Endothelial cell of hepatic sinusoid (primary cell): Measurements from ENCODE around the gene SFXN2.

Source experiments
- in situ Hi-C: cut with HindIII; loops from 2 replicates; pipeline ENCODE4 v1.10.0; 2017; ENCODE audit warnings: low sequenced_read_pairs

The SFXN2 gene, protein sequence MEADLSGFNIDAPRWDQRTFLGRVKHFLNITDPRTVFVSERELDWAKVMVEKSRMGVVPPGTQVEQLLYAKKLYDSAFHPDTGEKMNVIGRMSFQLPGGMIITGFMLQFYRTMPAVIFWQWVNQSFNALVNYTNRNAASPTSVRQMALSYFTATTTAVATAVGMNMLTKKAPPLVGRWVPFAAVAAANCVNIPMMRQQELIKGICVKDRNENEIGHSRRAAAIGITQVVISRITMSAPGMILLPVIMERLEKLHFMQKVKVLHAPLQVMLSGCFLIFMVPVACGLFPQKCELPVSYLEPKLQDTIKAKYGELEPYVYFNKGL

DNA sequence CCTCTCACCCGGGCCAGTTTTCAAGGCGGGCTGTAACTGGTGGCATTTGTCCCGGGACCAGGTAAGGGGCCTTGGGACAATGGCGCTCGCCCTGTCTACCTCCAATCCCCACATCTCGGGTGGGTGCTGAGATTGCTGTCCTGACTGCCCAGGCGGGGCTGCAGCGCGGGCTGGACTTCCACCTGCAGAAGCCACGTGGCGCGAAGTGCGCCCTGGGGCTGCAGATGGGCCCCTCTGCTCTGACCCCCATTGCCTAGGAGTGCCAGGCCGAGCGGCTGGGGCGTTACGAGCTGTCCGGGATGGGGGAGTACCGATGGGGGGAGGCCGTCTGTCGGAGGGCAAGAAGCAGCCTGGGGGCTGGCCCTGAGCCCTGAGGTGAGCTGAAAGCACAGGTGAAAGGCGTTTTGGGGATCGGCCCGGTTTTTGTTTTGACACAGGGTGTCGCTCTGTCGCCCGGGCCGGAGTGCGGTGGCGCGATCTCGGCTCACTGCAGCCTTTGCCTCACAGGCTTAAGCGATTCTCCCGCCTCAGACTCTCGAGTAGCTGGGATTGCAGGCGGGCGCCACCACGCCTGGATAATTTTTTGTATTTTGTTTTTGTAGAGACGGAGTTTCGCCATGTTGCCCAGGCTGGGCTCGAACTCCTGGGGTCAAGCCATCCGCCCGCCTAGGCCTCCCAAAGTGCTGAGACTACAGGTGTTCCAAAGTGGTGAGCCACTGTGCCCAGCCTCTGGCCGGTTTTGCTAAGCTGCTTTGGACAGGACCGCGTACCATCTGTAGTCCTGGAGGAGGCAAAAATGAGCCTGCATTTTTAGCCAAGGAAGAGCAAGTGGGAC is at the start of gene SFXN2:
Gene SFXN2 (plus strand): TSS at position 16 of the 835 bp plus-strand sequence. CDS start 12,001 bp downstream, outside the sequence.
- in situ Hi-C loops: loop anchor here (5.0 kb wide), 1 partner anchor 38 kb away; no protein-coding TSS in a partner anchor

DNA sequence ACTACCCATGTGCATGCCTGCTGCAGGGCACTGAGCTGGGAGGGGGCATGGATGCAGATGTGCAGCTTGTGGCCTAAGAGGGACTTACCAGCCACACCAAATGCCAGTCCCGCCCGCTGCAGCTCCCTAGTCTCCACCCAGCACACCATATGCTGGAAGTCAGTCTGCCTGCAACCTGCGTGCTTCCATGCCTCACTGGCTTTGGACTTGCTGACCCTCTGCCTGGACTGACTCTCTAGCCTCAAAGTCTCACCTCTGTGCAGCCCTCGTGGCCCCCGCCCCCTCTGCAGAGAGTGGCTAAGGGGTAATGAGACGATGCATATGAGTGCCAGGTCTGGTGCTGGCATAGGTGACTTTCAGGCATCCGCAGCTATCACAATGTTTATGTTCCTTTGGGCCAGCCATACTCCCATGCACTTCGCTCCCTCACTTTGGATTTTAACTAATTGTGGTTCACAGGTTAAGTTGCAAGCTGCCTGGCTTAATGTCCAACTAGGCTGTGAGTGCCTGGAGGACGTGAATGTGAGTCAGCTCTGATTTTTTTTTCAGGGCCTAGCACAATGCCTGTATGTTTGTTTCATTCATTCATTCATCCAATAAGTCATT is 48.4 kb upstream of the SFXN2 start:
- in situ Hi-C loops: loop anchor here (5.0 kb wide), 4 partner anchors 44 to 164 kb away; partner anchors contain the start of genes ACTR1A, SUFU and WBP1L

DNA sequence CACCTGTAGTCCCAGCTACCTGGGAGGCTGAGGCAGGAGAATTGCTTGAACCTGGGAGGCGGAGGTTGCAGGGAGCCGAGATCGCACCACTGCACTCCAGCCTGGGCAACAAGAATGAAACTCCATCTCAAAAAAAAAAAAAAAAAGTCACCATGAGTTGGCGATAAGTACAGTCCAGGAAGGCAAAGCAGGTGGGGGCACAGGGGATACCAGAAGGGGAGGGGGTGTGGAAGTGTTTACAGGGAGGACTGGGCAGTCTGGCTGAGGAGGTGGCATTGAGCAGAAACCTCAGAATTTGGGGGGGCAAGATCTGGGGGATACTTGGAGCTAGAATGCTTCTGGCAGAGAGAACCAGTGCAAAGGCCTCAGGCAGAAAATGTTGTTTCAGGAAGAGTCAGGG is 47.0 kb upstream of the SFXN2 start:
- in situ Hi-C loops: loop anchor here (5.0 kb wide), 4 partner anchors 45 to 165 kb away; partner anchors contain the start of genes ACTR1A, SUFU and WBP1L

DNA sequence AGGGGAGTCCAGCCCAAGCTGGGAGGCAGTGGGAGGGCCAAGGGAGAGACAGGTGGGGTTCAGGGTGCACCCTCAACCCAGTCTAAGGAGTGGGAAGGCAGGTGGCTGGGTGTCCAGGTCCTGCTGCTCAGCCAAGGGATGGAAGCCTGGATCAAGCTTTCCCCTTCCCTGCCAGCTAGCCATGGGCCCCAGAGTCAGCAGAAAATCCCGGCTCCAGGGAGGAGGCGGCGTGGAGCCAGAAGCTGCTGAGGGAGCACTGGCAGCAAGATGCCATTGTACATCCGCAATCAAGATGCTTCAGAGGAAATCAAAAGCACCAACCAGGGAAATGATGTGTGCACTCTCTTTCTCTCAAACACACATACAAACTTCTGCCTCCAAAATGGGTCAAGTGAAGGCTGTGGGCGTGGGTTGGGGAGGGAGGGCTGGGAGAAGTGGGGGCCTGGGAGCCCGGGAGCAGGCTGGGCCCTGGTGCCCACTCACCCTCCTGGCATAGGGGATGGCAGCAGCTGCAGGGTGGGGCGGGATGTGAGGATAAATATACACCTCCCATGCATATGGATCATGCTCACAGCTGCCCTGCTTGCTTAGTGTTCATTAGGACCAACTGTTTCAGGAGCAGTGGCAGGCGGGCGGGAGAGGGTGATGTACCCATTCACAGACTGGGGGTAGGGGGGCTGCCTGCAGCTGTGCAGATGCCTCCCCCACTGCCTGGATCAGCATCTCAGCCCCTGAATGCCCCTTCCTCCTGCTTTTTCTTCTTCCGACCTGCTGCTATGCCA is 45.9 kb upstream of the SFXN2 start:
- in situ Hi-C loops: loop anchor here (5.0 kb wide), 4 partner anchors 46 to 166 kb away; partner anchors contain the start of genes ACTR1A, SUFU and WBP1L

DNA sequence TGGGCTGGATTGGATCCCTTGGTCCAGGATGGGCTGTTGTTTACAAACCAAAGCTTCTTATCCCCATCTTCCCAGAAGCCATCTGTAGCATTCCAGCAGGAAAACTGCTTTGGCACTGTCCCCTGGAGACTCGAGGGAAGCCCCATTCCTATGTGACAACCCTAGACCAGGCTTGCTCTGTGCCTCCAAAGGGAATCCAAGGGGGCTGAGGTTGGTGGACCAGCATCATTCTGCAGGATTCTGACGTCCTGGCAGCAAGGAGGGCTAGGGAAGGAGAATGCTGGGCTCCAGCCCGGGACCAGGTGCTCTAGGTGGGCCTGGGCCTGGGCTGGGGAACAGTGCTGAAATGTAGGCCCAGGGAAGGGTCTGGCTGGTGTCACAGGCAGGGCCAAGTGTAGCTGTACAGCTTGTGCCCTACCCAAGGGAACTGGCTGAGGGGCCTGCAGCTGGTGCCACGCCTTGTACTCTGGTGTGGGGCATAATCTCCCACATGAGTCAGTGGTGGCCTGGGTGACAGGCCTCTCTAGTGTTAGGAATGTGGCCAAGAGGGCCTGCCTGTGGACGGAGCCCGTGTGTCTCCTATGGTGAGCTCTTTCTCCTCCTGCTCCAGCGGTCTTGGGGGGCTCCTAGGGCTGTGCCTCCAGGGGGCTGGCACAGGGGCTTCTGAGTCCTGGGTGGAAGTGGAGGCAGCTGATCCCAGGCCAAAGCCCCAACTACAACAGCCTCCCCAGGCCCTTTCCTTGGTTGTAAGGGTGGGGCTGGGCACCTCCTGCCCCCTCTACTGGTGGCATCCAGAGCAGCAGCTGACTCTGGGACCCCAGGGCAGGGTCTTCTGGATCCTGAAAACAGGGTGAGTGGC is 45.0 kb upstream of the SFXN2 start:
- in situ Hi-C loops: loop anchor here (5.0 kb wide), 4 partner anchors 47 to 167 kb away; partner anchors contain the start of genes ACTR1A, SUFU and WBP1L

DNA sequence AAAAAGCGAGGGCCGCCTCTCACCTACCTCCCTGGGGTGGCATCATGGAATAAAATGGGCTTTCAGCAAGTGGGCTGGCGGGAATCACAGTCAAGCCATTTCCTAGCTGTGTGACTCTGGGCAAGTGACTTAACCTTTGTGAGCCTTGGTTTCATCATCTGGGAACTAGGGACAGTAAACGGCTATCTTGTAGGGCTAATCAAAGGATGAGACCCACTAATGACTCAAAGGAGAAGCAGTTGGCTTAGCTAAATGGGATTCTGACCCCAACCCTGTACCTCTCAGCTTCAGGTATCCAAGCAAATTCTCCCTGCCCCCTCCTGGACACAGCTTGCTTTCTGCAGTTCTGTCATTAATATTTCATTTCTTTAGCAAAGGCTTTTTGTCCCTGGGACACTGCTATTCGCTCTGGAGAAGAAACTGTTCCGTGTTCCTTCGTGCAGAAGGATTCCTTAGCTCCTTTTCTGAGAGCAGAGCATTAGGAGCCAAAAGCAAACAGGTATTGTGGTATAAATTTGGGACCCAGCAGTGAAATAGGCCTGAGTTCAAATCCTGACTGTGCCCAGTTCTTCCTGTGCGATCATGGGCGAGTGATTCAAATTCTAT is 44.3 kb upstream of the SFXN2 start:
- in situ Hi-C loops: no loop called here

DNA sequence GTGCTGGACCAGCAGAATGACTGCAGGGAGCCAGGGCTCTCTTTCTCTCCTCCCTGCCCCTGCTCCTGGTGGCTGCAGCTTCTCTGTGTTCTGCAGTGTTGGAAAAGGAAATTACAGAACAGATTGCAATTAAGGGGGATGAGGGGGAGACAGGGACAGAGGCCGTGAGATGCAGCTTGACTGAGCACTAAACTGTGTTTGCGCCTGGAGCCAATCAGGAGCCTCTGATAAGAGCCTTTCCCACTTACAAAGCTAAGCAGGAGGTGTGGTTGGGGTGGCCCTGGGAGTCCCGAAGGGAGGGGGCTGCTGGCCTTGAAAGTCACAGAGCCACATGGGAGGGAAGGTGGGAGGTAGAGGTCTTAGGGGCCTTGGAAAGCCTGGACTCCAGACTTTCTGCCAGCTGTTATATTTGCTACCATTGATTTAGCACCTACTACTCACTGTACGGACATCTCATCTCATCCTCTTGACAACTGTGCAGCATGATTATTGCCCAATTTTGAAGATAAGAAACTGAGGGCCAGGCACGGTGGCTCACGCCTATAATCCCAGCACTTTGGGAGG is 43.5 kb upstream of the SFXN2 start:
- in situ Hi-C loops: no loop called here

DNA sequence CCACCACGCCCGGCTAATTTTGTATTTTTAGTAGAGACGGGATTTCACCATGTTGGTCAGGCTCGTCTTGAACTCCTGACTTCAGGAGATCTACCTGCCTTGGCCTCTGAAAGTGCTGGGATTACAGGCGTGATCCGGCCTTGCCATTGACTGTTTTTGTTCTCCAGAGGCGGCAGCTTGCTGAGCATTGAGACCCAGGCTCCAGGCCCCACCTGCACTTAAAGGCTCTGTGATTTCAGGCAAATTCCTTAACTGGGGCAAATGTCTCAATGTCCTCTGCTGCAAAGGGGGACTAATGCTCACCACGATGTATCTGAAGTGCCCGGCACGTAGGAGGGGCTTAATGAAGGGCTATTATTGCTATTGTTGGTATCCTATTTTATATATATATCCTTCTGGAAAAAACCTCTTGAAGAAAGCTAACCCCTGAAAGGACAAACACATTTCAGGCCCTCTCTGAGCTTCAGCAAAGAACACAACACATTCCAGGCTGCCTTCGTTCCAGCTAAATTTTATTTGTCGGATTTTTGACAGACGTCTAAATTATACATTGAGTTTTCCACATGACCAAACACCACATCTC is 41.1 kb upstream of the SFXN2 start:
- in situ Hi-C loops: no loop called here

DNA sequence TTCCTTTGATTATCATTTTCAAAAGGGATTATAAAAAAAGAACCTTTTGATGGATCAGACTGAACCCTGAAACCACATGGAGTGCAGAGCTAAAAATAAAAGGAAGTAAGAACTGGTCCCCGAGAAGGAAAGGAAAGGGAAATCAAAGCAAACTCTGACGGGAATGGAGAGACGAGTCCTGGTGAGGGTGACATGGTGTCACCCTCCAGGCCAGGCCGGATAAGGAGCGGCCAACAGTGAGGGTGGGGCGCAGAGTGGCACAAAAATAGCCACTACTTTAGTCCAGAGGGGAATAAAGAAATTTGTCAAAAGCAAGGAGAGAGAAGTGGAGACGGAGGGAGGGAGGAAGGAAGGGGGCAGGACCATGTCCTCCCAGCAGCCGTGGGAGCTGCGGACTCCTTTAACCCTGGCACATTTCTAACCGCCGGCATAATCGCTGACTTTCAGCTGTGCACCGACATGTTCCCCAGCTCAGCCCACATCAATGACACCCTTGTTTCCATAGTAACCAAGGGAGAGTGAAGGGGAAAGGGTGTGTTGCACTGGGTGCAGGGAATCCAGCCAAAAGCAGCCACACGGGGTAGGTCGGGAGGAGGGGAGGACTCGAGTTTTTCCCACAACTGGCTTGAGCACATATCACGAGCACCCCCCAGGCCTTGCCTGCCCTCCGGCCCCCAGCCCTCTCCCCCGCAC is 40.5 kb upstream of the SFXN2 start:
- in situ Hi-C loops: no loop called here

DNA sequence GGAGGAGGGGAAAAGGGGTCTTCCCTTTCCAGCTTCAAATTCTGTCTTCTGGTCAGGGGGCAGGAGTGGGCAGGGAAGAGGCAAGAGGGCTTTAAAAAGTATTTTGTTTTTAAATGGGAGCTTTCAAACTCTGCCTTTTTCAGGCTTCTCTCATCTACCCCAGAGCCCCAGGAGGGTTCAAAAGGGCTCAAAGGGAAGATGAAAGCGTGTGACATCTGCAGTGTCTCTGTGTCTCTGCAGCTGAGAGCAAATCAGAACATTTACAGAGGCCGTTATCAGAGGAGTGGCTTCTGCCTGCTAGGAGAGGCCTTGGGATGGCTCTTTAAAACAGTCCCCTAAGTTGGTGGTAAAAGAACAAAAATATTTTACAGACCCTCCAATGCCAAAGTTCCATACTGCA is 39.9 kb upstream of the SFXN2 start:
- in situ Hi-C loops: no loop called here

DNA sequence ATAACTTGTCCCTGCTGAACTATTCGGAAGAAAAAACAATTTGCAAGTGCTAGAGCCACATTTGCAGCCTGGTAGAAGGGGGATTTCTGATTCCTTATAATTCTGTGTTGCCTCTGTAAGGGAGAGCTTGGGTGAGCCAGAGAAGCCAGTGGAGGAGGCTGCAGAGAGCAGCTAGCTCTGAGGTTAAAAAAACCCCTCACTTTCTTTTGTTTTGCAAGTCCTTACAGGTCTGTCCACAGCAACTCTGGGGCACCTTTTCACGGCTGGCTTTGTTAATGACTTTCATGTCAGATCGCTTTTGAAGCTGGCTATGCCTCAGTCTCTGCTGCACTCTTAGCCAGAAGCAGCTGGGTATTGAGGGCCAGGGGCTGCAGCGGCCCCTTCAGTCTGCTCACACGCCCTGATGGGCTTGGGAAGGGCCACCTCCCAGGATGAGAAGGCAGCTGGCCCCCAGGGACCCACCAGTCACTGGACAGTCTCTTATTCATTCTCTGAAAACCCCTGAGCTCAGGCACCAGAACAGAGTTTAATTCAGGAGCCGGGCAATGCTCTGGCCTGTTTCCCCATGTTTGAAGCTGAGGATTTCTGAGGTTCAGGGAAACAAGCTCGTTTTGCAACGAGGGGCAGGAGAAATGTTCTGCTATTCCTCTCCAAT is 39.3 kb upstream of the SFXN2 start:
- in situ Hi-C loops: loop anchor here (5.0 kb wide), 1 partner anchor 37 kb away; the partner anchor contains the start of genes ARL3 and SFXN2

DNA sequence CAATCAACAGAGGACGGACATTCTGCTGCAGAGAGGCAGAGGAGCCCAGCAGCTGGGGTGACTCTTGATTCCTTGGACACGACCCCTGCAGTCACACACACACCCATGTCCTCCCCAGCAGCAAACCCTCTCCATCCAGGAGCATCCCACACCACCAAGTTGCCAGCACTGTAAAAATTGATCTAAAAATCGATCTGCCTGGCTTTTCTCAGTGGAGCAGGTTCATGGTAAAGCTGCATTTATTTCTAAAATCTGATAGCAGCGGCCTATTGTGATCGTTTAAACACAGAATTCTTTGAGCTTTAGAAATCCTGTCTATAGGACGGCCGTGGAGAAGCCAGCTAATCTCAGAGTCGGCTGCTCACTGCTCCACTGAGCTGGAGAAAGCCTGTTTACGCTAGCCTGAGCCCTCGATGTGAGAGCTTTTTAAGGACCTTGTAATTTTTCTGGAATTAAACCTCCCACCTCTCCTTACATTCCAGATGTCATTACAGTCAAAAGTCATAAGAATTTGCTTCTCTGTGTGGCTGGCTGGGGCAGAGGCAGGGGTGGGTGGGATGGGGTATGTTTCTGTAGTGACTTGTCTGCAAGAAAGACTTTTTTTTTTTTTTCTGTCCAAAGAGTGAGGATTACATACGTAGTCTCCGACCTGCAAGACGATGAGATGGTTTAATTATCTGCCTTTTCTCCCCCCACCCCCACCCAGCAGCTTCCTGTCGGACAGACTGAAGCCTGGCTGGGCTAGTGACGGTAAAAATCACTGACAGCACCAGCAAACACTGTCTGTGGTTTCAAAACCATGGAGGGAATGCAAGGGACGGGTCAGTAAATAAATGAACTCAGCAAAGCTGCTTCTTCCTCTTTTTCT is 38.5 kb upstream of the SFXN2 start:
- in situ Hi-C loops: loop anchor here (5.0 kb wide), 1 partner anchor 36 kb away; the partner anchor contains the start of genes ARL3 and SFXN2

DNA sequence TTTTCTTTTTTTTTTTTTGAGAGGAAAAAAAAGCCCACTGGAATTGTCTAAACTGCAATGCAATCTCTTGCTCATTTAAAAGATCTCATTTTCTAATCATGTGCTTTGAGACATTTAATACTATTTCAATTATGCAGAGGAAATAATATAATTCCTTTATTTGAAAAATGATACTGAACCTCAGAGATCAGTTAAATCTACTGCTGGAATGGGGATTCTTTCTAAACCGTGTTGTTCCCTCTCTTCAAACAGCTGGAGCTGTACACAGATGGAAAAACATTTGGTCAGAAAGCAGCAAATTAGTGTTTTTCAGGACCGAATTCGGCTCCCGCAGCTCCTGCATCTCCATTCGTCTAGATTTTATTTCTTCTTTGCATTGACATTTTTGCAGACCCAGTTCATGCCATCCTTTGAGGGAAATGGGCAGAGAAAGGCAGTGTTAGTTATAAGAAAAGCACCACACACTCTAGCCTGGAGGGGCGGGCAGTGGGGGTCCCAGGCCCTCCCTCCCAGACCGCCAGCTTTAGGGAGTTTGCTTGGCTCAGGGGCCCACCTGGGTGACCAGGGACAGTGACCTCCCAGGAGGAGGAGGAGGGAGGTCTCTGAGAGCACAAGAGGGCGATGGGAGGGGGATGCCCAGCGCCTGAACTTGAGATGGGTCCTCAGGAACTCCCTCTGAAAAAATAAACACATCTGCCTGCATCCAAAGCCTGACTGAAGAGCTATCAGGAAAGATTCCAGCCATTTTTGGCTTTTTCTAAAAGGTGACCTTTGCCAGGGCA is 37.7 kb upstream of the SFXN2 start:
- in situ Hi-C loops: loop anchor here (5.0 kb wide), 1 partner anchor 36 kb away; the partner anchor contains the start of genes ARL3 and SFXN2

DNA sequence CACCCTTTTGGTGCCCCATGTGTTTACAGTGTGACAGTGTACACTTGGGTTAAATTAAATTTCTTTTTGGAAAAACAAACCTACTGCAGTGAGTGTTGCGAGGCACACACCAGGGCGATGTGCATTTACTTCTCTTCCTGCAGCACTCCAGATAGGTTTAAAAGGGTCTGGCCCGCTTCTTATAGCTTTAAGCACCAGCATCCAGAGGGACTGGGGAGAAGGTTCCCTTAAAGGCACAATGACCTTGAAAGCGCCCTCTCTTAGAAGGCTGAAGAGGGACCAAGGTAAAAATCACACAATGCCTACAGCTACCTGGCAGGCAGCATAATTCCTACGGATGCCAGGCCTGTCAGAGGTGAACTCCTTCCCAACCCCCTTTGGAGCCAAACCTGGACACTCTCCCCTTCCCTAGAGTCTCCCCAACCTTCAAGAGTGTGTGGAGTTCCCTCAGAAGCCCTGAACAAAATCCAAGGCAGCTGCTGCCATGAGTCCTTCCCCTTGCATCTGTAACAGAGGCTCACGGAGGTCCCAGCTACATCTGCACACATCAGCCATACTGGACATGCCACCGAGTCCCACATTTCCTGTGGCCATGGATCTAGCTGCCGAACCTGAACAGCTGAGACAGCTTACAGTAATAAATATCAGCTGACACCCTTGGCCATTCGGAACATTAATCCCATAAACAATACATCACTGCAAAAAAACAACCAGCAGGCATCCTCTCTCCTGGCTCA is 36.9 kb upstream of the SFXN2 start:
- in situ Hi-C loops: loop anchor here (5.0 kb wide), 1 partner anchor 35 kb away; the partner anchor contains the start of genes ARL3 and SFXN2

DNA sequence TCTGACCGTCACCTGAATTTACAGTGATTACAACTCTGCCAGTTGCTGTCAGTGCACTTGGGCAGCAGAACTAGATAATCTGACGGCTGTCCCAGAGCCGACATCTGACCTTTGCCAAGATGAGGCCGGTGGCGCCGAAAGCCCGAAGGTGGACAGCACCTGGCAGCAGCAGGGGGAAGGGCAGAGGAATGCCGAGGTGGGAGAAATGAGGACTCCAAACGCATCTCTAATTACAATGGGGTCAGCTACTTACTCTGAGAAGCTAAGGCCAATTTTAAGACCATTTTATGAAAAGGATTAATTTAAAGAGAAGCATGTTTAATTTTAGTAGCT is 36.4 kb upstream of the SFXN2 start:
- in situ Hi-C loops: loop anchor here (5.0 kb wide), 1 partner anchor 34 kb away; the partner anchor contains the start of genes ARL3 and SFXN2
